Measurements from ENCODE around the gene OR6F1.
"Not testable (repeated sequence)": the region's sequence is repeated elsewhere in the genome, so short reads cannot be mapped to it uniquely, and the experiment has no call there.

The OR6F1 gene

DNA sequence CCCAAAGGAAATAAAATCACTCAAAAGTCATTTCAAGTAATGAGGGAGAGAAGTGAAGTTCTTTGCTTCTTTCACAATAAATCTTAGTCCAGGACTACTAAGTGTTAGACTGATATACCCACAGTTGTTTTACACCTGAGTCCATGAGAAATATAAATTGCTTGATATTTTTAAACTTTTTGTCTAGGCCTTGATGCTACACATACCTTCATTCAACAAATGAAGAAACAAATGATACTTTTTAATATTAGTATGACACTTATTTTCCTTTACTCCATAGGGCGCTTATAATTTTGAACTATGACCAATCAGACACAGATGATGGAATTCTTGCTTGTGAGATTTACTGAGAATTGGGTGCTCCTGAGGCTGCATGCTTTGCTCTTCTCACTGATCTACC is 21.9 kb upstream of the OR6F1 start, which contains the start of gene OR14K1 (continued):
- TF ChIP-seq OSR1 (CRISPR knock-in tag; IDR thresholded peaks at IDR 0.05) = no peak
- TF ChIP-seq RARB (CRISPR knock-in tag; IDR thresholded peaks at IDR 0.05) = no peak
- TF ChIP-seq PPARA (CRISPR knock-in tag; IDR thresholded peaks at IDR 0.05; ENCODE audit: borderline replicate concordance) = no peak
- no peak for TF ChIP-seq ISL1 (CRISPR knock-in tag; IDR thresholded peaks at IDR 0.05)
- TF ChIP-seq, protein P1, sequence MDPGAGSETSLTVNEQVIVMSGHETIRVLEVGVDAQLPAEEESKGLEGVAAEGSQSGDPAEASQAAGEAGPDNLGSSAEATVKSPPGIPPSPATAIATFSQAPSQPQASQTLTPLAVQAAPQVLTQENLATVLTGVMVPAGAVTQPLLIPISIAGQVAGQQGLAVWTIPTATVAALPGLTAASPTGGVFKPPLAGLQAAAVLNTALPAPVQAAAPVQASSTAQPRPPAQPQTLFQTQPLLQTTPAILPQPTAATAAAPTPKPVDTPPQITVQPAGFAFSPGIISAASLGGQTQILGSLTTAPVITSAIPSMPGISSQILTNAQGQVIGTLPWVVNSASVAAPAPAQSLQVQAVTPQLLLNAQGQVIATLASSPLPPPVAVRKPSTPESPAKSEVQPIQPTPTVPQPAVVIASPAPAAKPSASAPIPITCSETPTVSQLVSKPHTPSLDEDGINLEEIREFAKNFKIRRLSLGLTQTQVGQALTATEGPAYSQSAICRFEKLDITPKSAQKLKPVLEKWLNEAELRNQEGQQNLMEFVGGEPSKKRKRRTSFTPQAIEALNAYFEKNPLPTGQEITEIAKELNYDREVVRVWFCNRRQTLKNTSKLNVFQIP (CRISPR knock-in tag; IDR thresholded peaks at IDR 0.05; ENCODE audit: borderline replicate concordance, low read depth) = no peak

DNA sequence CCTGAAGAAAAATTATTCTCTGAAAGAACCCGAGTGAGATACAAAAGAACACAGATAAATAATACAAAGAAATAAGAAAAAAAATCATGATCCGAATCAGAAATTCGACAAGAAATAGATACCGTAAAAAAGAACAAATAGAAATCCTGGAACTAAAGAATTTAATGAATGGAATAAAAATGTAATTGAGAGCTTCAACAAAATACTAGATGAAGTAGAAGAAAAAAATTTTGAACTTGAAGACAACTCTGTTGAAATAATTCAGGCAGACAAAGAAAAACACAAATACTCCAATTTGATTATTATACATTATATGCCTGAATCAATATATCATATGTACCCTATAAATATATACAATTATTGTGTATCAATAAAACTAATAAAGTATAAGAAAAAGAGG is 4.8 kb upstream of the OR6F1 start:
- TF ChIP-seq ARNTL (CRISPR knock-in tag; IDR thresholded peaks at IDR 0.05; ENCODE audit: borderline replicate concordance, low read depth) = no peak
- no peak for TF ChIP-seq ZNF8 (CRISPR knock-in tag; IDR thresholded peaks at IDR 0.05)
- TF ChIP-seq BACH2 (CRISPR knock-in tag; IDR thresholded peaks at IDR 0.05; ENCODE audit: borderline replicate concordance) = no peak
- TF ChIP-seq ZFP3 (CRISPR knock-in tag; IDR thresholded peaks at IDR 0.05) = no peak
- TF ChIP-seq, protein P1 (CRISPR knock-in tag; IDR thresholded peaks at IDR 0.05; ENCODE audit: borderline replicate concordance, low read depth) = no peak
- TF ChIP-seq, protein P2, sequence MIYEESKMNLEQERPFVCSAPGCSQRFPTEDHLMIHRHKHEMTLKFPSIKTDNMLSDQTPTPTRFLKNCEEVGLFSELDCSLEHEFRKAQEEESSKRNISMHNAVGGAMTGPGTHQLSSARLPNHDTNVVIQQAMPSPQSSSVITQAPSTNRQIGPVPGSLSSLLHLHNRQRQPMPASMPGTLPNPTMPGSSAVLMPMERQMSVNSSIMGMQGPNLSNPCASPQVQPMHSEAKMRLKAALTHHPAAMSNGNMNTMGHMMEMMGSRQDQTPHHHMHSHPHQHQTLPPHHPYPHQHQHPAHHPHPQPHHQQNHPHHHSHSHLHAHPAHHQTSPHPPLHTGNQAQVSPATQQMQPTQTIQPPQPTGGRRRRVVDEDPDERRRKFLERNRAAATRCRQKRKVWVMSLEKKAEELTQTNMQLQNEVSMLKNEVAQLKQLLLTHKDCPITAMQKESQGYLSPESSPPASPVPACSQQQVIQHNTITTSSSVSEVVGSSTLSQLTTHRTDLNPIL (CRISPR knock-in tag; IDR thresholded peaks at IDR 0.05; ENCODE audit: low read depth) = no peak
- no peak for TF ChIP-seq TCF4 (CRISPR knock-in tag; IDR thresholded peaks at IDR 0.05; ENCODE audit: borderline replicate concordance)
- no peak for TF ChIP-seq PPARA (CRISPR knock-in tag; IDR thresholded peaks at IDR 0.05; ENCODE audit: borderline replicate concordance)
- no peak for TF ChIP-seq ZNF565 (CRISPR knock-in tag; conservative IDR thresholded peaks at IDR 0.05; ENCODE audit: low read depth)
- no peak for TF ChIP-seq SNAI2 (CRISPR knock-in tag; IDR thresholded peaks at IDR 0.05)
- no peak for TF ChIP-seq ISL1 (CRISPR knock-in tag; IDR thresholded peaks at IDR 0.05)
- no peak for TF ChIP-seq ZC3H10 (CRISPR knock-in tag; IDR thresholded peaks at IDR 0.05)
- no peak for TF ChIP-seq TOX (CRISPR knock-in tag; IDR thresholded peaks at IDR 0.05; ENCODE audit: borderline replicate concordance)
- no peak for ATAC-seq

GRCh38 chr1:247713753-247714152 is 2.7 kb downstream of the OR6F1 start:
- ATAC-seq = no peak

GRCh38 chr1:247710681-247711080 is 5.8 kb downstream of the OR6F1 start:
- not testable (repeated sequence) for ATAC-seq

More at GRCh38 chr1:247713753-247714152, 2.7 kb downstream of the OR6F1 start:
- no peak for TF ChIP-seq ZNF8 (CRISPR knock-in tag; IDR thresholded peaks at IDR 0.05)
- TF ChIP-seq, protein P3, sequence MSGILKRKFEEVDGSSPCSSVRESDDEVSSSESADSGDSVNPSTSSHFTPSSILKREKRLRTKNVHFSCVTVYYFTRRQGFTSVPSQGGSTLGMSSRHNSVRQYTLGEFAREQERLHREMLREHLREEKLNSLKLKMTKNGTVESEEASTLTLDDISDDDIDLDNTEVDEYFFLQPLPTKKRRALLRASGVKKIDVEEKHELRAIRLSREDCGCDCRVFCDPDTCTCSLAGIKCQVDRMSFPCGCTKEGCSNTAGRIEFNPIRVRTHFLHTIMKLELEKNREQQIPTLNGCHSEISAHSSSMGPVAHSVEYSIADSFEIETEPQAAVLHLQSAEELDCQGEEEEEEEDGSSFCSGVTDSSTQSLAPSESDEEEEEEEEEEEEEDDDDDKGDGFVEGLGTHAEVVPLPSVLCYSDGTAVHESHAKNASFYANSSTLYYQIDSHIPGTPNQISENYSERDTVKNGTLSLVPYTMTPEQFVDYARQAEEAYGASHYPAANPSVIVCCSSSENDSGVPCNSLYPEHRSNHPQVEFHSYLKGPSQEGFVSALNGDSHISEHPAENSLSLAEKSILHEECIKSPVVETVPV (CRISPR knock-in tag; IDR thresholded peaks at IDR 0.05) = no peak
- no peak for TF ChIP-seq ZFP3 (CRISPR knock-in tag; IDR thresholded peaks at IDR 0.05)
- no peak for TF ChIP-seq ZC3H10 (CRISPR knock-in tag; IDR thresholded peaks at IDR 0.05)
- TF ChIP-seq ZNF565 (CRISPR knock-in tag; conservative IDR thresholded peaks at IDR 0.05; ENCODE audit: low read depth) = no peak
- TF ChIP-seq, protein P1 (CRISPR knock-in tag; IDR thresholded peaks at IDR 0.05; ENCODE audit: borderline replicate concordance, low read depth) = no peak

DNA sequence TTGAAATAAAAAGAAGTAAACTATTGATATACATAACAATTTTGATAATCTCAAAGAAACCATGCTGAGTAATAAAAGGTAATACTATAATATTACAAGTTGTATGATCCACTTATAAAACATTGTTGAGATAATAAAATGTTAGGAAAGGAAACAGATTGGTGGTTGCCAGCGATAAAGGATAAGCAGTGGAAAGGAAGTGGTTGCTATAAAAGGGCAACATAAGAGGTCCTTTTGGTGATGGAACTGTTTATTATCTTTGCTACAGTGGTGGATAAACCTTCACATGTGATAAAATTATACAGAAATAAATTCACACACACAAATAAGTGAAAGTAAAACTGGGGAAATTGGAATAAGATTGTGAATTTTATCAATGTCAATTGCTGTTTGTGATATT is 15.1 kb downstream of the OR6F1 start:
- ATAC-seq = no peak
- TF ChIP-seq TOX (CRISPR knock-in tag; IDR thresholded peaks at IDR 0.05; ENCODE audit: borderline replicate concordance) (no peak), BACH2 (CRISPR knock-in tag; IDR thresholded peaks at IDR 0.05; ENCODE audit: borderline replicate concordance) (no peak), ZNF8 (CRISPR knock-in tag; IDR thresholded peaks at IDR 0.05) (no peak), GLIS3 (CRISPR knock-in tag; IDR thresholded peaks at IDR 0.05) (no peak), ZFP3 (CRISPR knock-in tag; IDR thresholded peaks at IDR 0.05) (no peak), TSHZ2 (CRISPR knock-in tag; IDR thresholded peaks at IDR 0.05) (no peak), OSR1 (CRISPR knock-in tag; IDR thresholded peaks at IDR 0.05) (no peak), ZFP30 (CRISPR knock-in tag; IDR thresholded peaks at IDR 0.05) (no peak), SNAI2 (CRISPR knock-in tag; IDR thresholded peaks at IDR 0.05) (no peak), ZC3H10 (CRISPR knock-in tag; IDR thresholded peaks at IDR 0.05) (no peak), ISL1 (CRISPR knock-in tag; IDR thresholded peaks at IDR 0.05) (no peak), ZNF70 (CRISPR knock-in tag; IDR thresholded peaks at IDR 0.05) (no peak), ZNF565 (CRISPR knock-in tag; conservative IDR thresholded peaks at IDR 0.05; ENCODE audit: low read depth) (no peak), ESRRG (CRISPR knock-in tag; IDR thresholded peaks at IDR 0.05) (no peak), RARB (CRISPR knock-in tag; IDR thresholded peaks at IDR 0.05) (no peak)
- TF ChIP-seq, protein P3 (CRISPR knock-in tag; IDR thresholded peaks at IDR 0.05) = no peak

All from SK-N-SH treated with all-trans-retinoic acid at 6 μM for 48 hours (cell line).